Astrocyte (in vitro differentiated cells and primary cell): Measurements from ENCODE around the gene ARL4A.

Experiments used
- EZH2 ChIP-seq: IDR thresholded peaks from 2 replicates; pipeline ENCODE4 v1.6.1; 2012; ENCODE audit warnings: mild to moderate bottlenecking, low read length, inconsistent platforms; ENCODE audit not compliant: insufficient read depth
- TF ChIP-seq, protein P1 (sequence below): IDR thresholded peaks from 2 replicates; pipeline ENCODE4 v1.5.1; 2011; ENCODE audit warnings: low read depth, mild to moderate bottlenecking, inconsistent platforms, low read length, moderate library complexity; ENCODE audit not compliant: insufficient read depth

DNA sequence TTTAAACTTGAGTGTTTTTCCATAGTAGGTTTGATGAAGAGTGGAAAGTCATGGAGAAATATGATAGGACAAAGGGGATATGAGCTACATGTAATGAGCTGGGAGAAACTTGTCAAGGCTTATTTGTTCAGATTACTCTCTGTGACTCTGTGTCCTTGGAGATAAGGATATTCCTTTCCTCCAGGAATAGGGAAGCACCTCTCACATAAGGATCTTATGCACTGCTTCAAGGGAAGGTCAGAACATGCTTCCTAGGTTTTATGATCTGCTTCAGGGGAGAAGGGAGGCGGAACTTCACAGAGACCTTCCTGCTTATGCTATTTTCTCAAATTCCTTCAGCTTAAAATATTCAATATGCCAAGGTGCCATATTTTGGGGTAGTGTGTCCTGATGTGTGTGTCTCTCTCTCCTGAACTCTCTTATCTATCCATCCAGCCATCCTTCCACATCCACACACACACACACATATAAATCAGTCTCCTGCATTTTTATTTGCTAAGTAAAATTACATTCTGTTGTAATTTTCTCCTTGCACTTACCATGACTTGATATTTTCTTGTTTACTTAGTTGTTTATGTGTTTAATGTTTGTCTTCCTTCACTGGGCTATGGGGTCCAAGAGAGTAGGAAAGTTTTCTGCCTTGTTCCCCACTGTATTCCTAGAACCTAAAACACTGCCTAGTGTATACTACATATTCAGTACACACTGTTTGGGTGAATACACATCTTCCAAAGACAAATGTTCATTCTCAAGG, 26.4 kb downstream of the ARL4A start:
- TF ChIP-seq, protein P1, sequence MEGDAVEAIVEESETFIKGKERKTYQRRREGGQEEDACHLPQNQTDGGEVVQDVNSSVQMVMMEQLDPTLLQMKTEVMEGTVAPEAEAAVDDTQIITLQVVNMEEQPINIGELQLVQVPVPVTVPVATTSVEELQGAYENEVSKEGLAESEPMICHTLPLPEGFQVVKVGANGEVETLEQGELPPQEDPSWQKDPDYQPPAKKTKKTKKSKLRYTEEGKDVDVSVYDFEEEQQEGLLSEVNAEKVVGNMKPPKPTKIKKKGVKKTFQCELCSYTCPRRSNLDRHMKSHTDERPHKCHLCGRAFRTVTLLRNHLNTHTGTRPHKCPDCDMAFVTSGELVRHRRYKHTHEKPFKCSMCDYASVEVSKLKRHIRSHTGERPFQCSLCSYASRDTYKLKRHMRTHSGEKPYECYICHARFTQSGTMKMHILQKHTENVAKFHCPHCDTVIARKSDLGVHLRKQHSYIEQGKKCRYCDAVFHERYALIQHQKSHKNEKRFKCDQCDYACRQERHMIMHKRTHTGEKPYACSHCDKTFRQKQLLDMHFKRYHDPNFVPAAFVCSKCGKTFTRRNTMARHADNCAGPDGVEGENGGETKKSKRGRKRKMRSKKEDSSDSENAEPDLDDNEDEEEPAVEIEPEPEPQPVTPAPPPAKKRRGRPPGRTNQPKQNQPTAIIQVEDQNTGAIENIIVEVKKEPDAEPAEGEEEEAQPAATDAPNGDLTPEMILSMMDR, result no peak
- TF ChIP-seq EZH2, result no peak
